Thymus (tissue), 14 donors: ENCODE results near the gene SOWAHC. TPM values are rescaled to one million over a fixed set of nuclear protein-coding genes. Genes with fewer than 3 reads are reported as not detected.
"Not testable (repeated sequence)": the region's sequence is repeated elsewhere in the genome, so short reads cannot be mapped to it uniquely, and the experiment has no call there.

Experiments
- DNase-seq, 9 donors: peaks; one replicate each; pipeline ENCODE4 v3.0.0-alpha.2; 2013; ENCODE audit warnings: low spot score in 9 of 9, low read depth in 6 of 9, missing footprints in 1 of 9
- H3K27ac ChIP-seq, 2 donors: one replicate each; pipeline ENCODE4 v1.5.1; 2013; ENCODE audit warnings: control low read depth in 1 of 2, low read depth in 1 of 2, low read length in 1 of 2, mild to moderate bottlenecking in 1 of 2, moderate library complexity in 1 of 2
- H3K27me3 ChIP-seq, 2 donors: one replicate each; pipeline ENCODE4 v1.5.1; 2013; ENCODE audit warnings: low read length in 1 of 2; ENCODE audit not compliant: control insufficient read depth in 2 of 2, insufficient read depth in 1 of 2
- H3K36me3 ChIP-seq, 2 donors: one replicate each; pipeline ENCODE4 v1.5.1; 2013; ENCODE audit warnings: low read length in 1 of 2, mild to moderate bottlenecking in 1 of 2, moderate library complexity in 1 of 2; ENCODE audit not compliant: control insufficient read depth in 2 of 2, insufficient read depth in 2 of 2
- H3K4me1 ChIP-seq, 2 donors: one replicate each; pipeline ENCODE4 v1.5.1; 2013; ENCODE audit warnings: low read length in 2 of 2; ENCODE audit not compliant: control insufficient read depth in 2 of 2, insufficient read depth in 2 of 2
- H3K4me3 ChIP-seq, 2 donors: one replicate each; pipeline ENCODE4 v1.5.1; 2013; ENCODE audit warnings: low read length in 2 of 2, control low read depth in 1 of 2, mild to moderate bottlenecking in 1 of 2
- H3K9me3 ChIP-seq, 2 donors: one replicate each; pipeline ENCODE4 v1.5.1; 2013; ENCODE audit warnings: low read length in 1 of 2, mild to moderate bottlenecking in 1 of 2; ENCODE audit not compliant: control insufficient read depth in 2 of 2, insufficient read depth in 1 of 2
- WGBS: extraction: QIAGEN DNeasy Blood & Tissue Kit; methylation state at CpG from one replicate; pipeline ENCODE4 v1.1.7; 2013; 5-methylcytosine and 5-hydroxymethylcytosine counted together
- long read RNA-seq, 10 donors: transcript quantifications; one replicate each; lab custom pipeline, GENCODE V29; 2026
- polyA plus RNA-seq: library from polyadenylated mRNA; stranded (reverse); fragments of 200-250 nt; gene quantifications from one replicate; pipeline ENCODE4 v1.2.3, GENCODE V29; 2013
- total RNA-seq: library from RNA; stranded (reverse); fragments of 120-200 nt; gene quantifications from one replicate; pipeline ENCODE4 v1.2.4, GENCODE V29; 2013
- donor health status: healthy.

Gene SOWAHC
- total RNA-seq (7.3 TPM), polyA plus RNA-seq (7.4 TPM)
- long read RNA-seq, donor 1, full-length matches to known transcripts, result 2 of 2 reads
- long read RNA-seq, donor 1, partial matches to known transcripts, result 0 of 2 reads
- long read RNA-seq, donor 1, other reads (novel, unspliced or antisense), result 0 of 2 reads
- long read RNA-seq, donor 2, full-length matches to known transcripts, result 43 of 43 reads
- long read RNA-seq, donor 2, partial matches to known transcripts, result 0 of 43 reads
- long read RNA-seq, donor 2, other reads (novel, unspliced or antisense), result 0 of 43 reads
- long read RNA-seq, donor 3, full-length matches to known transcripts, result 12 of 12 reads
- long read RNA-seq, donor 3, partial matches to known transcripts, result 0 of 12 reads
- long read RNA-seq, donor 3, other reads (novel, unspliced or antisense), result 0 of 12 reads
- long read RNA-seq, donor 4, full-length matches to known transcripts, result 19 of 19 reads
- long read RNA-seq, donor 4, partial matches to known transcripts, result 0 of 19 reads
- long read RNA-seq, donor 4, other reads (novel, unspliced or antisense), result 0 of 19 reads
- long read RNA-seq, donor 5, full-length matches to known transcripts, result 27 of 27 reads
- long read RNA-seq, donor 5, partial matches to known transcripts, result 0 of 27 reads
- long read RNA-seq, donor 5, other reads (novel, unspliced or antisense), result 0 of 27 reads
- long read RNA-seq, donor 6, full-length matches to known transcripts, result 17 of 17 reads
- long read RNA-seq, donor 6, partial matches to known transcripts, result 0 of 17 reads
- long read RNA-seq, donor 6, other reads (novel, unspliced or antisense), result 0 of 17 reads
- long read RNA-seq, donor 7, full-length matches to known transcripts, result 7 of 7 reads
- long read RNA-seq, donor 7, partial matches to known transcripts, result 0 of 7 reads
- long read RNA-seq, donor 7, other reads (novel, unspliced or antisense), result 0 of 7 reads
- long read RNA-seq, donor 8, full-length matches to known transcripts, result 3 of 3 reads
- long read RNA-seq, donor 8, partial matches to known transcripts, result 0 of 3 reads
- long read RNA-seq, donor 8, other reads (novel, unspliced or antisense), result 0 of 3 reads
- long read RNA-seq, donor 9, full-length matches to known transcripts, result 7 of 7 reads
- long read RNA-seq, donor 9, partial matches to known transcripts, result 0 of 7 reads
- long read RNA-seq, donor 9, other reads (novel, unspliced or antisense), result 0 of 7 reads
- long read RNA-seq, donor 10, full-length matches to known transcripts, result 15 of 15 reads
- long read RNA-seq, donor 10, partial matches to known transcripts, result 0 of 15 reads
- long read RNA-seq, donor 10, other reads (novel, unspliced or antisense), result 0 of 15 reads

GRCh38 chr2:109613922-109614714, at the start of gene SOWAHC, which contains the start of gene SEPTIN10:
SOWAHC (plus strand) TSS chr2:109614364; CDS start chr2:109614490, 126 bp downstream.
SEPTIN10 (minus strand) TSS chr2:109613966; CDS start chr2:109613827, 139 bp downstream.
- H3K4me3 ChIP-seq, result peak within 1 kb of the TSS; percentile 35 to 62
- WGBS, result 4% methylated on average over 104 of the region's 104 CpGs
- H3K27me3 ChIP-seq, result peaks cover 45 to 83% of the 10 kb centered on the region in 2 donors
- DNase-seq, result peak; percentile 34 to 88 (median 72)
- peak within 1 kb of the TSS; percentile 75 to 84 for H3K27ac ChIP-seq
- peaks cover 3 to 6% of the 10 kb centered on the region in 2 donors for H3K4me1 ChIP-seq
- peaks cover 3 to 7% of the 10 kb centered on the region in 2 donors for H3K9me3 ChIP-seq
- no peaks in the 10 kb centered on the region for H3K36me3 ChIP-seq

- Histone ChIP-seq H3K36me3 (no peaks in the 10 kb centered on the region), H3K27me3 (no peaks in the 10 kb centered on the region)
- WGBS, result 83% methylated on average over 1 of the region's 1 CpG
These were observed 38.8 kb upstream of the SOWAHC start for GRCh38 chr2:109575373-109575772.

GRCh38 chr2:109577630-109578029, 36.5 kb upstream of the SOWAHC start:
- not testable (repeated sequence) for H3K4me3 ChIP-seq, H3K27me3 ChIP-seq, DNase-seq, H3K27ac ChIP-seq, H3K4me1 ChIP-seq, H3K9me3 ChIP-seq, H3K36me3 ChIP-seq
- WGBS, result 98% methylated on average over 7 of the region's 7 CpGs

More at GRCh38 chr2:109575373-109575772, 38.8 kb upstream of the SOWAHC start:
- Histone ChIP-seq H3K4me3 (no peak overlapping the region), H3K4me1 (no peaks in the 10 kb centered on the region), H3K9me3 (no peaks in the 10 kb centered on the region), H3K27ac (no peak overlapping the region)
- no peak for DNase-seq

- 92% methylated on average over 6 of the region's 6 CpGs for WGBS
- no peaks in the 10 kb centered on the region for H3K9me3 ChIP-seq
- no peak for DNase-seq
- no peak overlapping the region for H3K4me3 ChIP-seq
- no peaks in the 10 kb centered on the region for H3K36me3 ChIP-seq
- H3K4me1 ChIP-seq, result no peaks in the 10 kb centered on the region
- H3K27ac ChIP-seq, result no peak overlapping the region
- H3K27me3 ChIP-seq, result no peaks in the 10 kb centered on the region
These were observed 31.0 kb upstream of the SOWAHC start for GRCh38 chr2:109582928-109583895.

GRCh38 chr2:109586687-109587086, 27.5 kb upstream of the SOWAHC start:
- H3K4me1 ChIP-seq, result no peaks in the 10 kb centered on the region
- no peak overlapping the region for H3K27ac ChIP-seq
- H3K27me3 ChIP-seq, result no peaks in the 10 kb centered on the region
- DNase-seq, result no peak
- H3K9me3 ChIP-seq, result no peaks in the 10 kb centered on the region
- no peak overlapping the region for H3K4me3 ChIP-seq
- no peaks in the 10 kb centered on the region for H3K36me3 ChIP-seq

GRCh38 chr2:109591206-109591605, 23.0 kb upstream of the SOWAHC start:
- no peaks in the 10 kb centered on the region for H3K9me3 ChIP-seq
- H3K4me1 ChIP-seq, result no peaks in the 10 kb centered on the region
- H3K4me3 ChIP-seq, result no peak overlapping the region
- no peak overlapping the region for H3K27ac ChIP-seq
- H3K27me3 ChIP-seq, result no peaks in the 10 kb centered on the region
- DNase-seq, result no peak
- H3K36me3 ChIP-seq, result no peaks in the 10 kb centered on the region

GRCh38 chr2:109592905-109593304, 21.3 kb upstream of the SOWAHC start:
- Histone ChIP-seq H3K36me3 (no peaks in the 10 kb centered on the region), H3K27ac (no peak overlapping the region), H3K4me3 (no peak overlapping the region), H3K9me3 (no peaks in the 10 kb centered on the region), H3K4me1 (no peaks in the 10 kb centered on the region), H3K27me3 (no peaks in the 10 kb centered on the region)
- DNase-seq, result no peak
- 94% methylated on average over 3 of the region's 3 CpGs for WGBS
